Stimulated activated CD8-positive, alpha-beta memory T cell treated with anti-CD3 and anti-CD28 coated beads, Interleukin-12 subunit alpha, Interleukin-12 subunit beta, amount 100 ng/mL, for 24 hours (primary cell): ENCODE data around the gene ELF5.

ENCODE experiments used
- DNase-seq: peaks from one replicate; pipeline ENCODE4 v3.0.0-alpha.2; 2020; ENCODE audit errors: extremely low read depth

Gene ELF5

GRCh38 chr11:34522188-34522587 is 8.6 kb upstream of the ELF5 start:
- DNase-seq = no peak

DNA sequence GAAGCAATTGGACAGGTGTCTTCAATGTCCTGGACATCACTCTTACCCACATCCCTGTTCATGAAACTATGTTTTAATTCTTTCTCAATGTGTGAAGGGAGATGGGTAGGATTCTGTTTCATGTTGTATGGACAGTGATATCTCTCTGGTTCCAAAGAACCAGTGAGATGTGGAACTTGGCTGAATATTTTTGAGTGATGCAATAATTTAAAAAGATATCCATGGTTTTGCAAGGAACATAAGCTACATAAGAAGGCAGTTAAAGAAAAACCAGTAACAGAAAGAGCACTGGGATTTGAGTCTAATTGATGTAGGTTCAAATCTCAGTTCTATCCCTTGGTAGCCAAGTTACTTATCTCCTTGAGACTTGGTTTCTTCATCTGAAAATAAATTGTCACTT is 7.7 kb upstream of the ELF5 start:
- DNase-seq = no peak

DNA sequence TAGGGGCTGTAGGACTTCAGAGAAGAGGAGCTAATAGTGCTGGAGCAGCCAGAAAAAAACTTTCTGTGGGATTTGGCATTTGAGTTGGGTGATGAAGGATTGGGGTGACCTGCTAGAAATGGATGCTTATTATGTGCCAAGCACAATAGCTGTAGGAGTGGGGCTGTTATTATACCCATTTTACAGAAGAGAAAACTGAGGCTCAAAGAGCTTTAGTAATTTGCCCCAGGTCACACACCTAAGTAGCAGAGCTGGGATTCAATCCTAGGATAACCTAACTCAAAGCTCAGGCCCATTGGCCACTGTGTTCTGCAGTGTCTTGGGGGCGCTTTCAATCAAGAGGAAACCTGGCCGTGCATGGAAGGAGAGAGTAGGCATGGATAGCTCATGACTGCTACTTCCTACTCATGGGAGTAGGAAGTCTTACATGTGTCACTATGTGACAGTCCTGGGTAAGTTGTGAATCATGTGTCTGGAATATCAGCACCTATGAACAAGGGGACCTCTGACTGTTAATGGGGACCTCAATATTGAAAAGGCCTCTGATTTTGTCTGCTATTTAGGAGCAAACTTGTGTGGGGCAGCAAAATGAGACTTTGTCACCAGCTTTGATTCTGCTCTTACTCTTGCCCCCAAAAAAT is 6.1 kb upstream of the ELF5 start:
- no peak for DNase-seq

DNA sequence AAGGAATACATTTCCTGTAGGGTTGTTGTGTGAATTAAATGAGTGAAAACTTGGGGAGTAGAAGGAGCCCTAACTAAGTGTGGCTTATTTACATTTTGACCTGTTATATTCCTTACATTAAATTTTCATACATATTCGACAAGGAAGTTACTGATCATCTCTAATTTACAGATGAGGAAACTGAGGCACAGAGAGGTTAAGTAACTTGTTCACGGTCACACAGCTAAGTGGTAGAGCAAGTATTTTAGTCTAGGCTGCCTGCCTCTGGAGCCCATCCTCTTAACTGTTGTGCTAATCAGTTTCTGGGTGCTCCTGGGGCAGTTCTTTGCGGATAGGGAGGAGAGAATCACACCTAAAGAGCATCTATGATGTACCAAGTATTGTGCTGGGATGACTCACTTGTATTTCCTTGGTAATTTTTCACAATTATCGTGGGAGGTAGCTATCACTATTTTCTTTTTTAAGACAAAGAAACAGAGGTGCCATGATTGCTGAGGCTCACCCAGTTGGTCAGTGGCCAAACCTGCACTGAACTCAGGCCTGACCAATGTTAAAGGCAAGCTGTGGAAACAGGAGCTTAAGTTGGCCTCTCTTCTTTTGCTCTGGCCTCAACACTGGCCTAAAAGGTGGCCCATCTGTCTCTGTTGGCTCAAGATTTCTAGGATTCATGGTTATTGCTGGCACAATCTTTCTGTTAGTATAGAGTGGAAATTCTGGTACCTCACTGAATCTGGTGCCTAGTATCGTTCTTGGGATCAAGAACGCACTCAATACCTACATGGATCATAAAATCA is 2.9 kb upstream of the ELF5 start:
- DNase-seq = no peak

DNA sequence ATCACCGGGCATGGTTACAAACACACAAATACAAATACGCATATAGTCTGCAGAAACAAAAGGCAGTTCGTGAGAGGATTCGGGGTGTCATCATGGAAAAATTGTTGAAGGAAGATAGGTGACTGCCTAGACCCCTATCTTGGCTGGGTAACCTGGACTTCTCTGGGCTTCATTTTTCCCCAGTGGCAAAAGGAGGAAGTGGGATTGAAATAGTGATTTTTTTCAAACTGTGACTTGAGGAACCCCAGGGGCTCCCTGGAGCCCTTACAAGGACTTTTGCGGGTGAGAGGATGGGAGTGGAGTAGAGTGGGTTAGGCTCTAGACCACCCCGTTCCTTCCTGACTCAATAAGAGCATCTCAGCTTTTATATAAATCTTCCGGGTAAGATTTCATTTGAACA is 1.0 kb upstream of the ELF5 start:
- DNase-seq = no peak

- DNase-seq = no peak
Measured at GRCh38 chr11:34512840-34513681, 533 bp downstream of the ELF5 start.

GRCh38 chr11:34510673-34511072 is 2.9 kb downstream of the ELF5 start:
- DNase-seq = no peak

- DNase-seq = no peak
Measured at GRCh38 chr11:34510218-34510617, 3.4 kb downstream of the ELF5 start.

- no peak for DNase-seq
Measured at GRCh38 chr11:34509336-34509876, 4.2 kb downstream of the ELF5 start.

GRCh38 chr11:34508524-34508923 is 5.1 kb downstream of the ELF5 start:
- DNase-seq = no peak

DNA sequence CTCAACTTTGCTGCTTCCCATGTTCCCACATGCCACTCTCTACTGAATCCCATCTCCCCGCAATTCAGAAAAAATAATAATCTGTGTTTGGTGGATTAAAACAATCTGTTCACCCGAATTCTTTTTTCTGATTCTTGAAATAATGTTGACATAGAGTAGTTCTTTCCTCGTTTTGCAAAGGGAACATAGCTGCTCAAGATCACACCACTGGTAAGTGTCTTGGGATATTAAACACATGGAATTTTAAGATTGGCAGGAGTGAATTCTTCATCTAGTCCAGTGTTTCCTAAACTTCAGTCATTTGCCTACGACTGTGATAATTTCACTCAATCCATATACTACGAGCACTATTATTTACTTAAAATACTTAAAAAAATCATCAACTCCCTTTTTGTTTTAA is 6.0 kb downstream of the ELF5 start:
- no peak for DNase-seq

DNA sequence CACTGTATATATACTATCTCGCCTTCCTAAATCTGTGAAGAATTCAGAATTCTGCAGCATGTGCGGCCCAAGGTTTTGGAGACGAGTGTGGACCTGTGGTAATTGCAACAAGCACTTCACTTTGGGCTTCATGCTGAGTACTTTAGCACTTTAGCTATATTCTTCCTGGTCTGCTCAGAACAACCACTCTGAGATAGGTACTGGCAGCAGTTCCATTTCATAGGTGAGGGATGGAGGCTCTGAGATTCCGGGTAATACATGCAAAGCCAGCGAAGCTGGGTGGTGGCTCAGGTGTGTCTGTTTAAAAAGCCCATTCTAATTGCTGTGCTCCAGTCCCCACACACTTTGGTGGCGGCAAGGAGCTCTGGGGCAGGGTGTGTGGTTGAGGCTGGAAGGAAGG is 6.4 kb downstream of the ELF5 start:
- DNase-seq = no peak

DNA sequence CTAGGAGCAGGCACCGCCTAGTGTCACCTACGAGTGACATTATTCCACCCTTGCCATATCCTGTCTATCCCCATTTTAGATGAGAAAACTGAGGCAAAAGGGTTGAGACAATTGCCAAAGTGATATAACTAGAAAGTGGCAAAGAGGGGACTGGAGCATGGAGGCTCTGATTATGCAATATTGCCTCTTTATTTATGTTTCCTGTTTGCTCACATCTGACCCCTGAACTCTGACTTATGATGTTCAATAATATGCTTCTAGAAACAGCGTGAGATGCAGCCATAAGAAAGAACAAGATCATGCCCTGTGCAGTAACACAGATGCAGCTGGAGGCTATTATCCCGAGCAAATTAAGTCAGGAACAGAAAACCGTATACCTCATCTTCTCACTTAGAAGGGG is 7.7 kb downstream of the ELF5 start:
- DNase-seq = no peak

DNA sequence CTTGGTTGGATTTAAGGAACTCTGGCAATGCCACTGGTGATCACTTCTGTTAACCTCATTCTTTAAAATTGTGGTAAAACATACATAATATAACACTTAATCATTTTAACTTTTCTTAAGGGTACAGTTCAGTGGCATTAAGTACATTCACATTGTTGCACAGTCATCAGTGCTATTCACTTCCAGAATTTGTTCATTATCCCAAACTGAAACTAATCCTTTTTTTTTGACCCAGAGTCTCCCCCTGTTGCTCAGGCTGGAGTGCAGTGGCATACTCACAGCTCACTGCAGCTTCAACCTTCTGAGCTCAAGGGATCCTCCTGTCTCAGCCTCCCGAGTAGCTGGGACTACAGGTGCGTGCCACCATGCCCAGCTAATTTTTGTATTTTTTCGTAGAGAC is 10.6 kb downstream of the ELF5 start:
- no peak for DNase-seq

DNA sequence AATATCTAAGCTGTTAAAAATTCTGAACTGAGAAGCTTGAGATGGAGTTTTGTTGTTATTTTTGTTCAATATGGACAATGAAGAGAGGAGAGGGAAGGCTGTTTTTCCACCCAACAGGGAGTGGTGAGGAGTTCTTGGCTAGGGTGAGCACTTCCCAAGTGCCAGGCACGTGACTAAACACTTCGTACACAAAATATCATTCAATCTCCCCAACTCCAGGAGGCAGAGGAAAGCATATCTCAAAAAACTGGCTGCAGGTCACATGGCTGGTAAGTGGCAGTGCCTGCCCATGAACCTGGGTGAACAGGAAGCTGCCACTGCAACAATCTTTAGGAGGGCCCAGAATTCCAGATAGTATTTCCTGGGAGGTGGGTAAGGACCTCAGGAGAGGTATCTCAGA is 11.6 kb downstream of the ELF5 start:
- DNase-seq = no peak

GRCh38 chr11:34501500-34501899 is 12.1 kb downstream of the ELF5 start:
- no peak for DNase-seq

DNA sequence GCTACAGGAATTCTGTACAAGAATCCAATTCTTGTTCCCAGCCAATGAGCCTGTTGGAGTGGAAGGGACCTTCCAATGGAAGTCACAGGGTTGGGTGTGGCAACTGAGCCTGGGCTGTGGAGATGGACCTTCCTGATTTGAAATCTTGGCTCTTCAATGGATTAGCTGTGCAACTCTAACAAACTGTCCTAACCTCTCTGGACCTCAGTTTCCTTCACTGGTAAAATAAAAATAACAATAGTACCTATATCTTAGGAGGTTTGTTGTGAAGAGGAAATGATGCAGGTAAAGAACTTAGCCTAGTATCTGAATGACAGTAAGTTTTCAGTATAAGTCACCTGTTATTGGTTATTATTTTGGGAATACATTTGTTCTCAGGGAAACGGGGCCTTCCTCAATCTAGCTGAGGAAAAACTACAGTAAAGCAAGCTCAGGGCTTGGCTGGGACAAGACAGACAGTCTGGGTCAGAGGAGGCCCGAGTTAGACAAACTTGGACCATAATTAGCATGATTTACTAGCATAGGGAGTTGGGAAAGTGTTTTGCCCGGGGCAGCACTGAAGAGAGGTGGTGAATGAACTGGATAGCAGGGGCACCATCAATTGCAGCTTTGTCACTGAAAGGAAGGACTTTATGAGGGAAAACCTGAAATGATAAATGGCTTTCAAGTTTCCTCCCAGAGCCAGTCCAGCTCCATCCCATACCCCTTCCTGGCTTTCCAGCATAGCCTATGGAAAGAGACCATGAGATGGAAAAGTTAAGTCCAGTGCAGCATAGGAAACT is 13.7 kb downstream of the ELF5 start:
- no peak for DNase-seq

DNA sequence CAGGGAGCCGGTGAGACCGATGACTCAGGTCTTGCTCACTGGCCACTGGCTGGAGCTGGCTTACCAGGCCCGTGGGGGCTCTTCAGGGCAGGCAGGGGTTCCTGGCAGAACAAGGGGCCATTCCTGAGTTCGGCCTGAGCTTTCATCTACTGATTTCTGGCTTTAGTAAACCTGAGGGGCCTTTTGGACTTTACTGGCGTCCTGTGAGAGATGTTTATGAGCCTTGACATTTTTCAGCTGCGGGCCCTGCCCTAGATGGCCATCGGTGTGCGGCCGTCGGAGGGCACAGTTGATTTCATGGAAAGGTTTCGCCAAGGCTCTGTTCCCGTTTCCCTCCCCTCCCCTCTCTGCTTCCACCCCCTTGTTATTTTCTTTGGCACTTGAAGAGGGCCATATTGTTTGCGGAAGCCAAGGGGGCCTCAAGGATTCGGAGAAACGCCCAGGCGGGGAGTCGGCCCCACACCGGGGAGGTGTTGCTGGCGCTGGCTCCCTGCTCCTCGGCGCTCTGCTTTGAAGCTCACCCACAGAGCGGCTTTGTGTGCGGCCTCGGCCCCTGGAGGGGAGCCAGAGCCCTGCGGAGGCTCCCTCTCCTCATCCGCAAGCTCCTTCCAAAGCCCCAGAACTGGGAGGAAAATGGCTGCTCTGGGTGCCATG is 17.7 kb downstream of the ELF5 start:
- DNase-seq = no peak

DNA sequence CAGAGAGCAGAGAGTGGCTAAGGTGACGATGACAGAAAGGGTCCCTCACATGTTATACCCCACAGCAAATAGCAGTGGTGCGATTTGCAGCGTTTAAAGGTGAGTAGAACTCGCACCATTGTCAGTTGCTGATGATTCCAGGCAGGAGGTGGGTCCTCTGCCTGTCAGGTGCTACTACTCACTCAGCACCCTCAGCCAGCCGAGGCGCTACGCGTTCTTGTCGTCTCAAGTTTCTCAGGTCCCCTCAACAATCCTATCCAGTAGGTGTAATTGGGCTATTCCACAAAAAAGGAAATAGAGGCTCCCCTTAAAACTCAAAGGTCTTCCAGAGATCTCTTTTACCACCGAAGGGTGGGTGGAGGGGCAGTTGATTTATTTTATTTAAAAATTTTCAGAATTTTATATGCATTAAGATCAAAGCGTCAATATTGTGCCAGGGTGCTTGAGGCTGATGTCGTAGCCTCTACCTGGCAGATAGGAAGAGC is 18.3 kb downstream of the ELF5 start:
- no peak for DNase-seq

DNA sequence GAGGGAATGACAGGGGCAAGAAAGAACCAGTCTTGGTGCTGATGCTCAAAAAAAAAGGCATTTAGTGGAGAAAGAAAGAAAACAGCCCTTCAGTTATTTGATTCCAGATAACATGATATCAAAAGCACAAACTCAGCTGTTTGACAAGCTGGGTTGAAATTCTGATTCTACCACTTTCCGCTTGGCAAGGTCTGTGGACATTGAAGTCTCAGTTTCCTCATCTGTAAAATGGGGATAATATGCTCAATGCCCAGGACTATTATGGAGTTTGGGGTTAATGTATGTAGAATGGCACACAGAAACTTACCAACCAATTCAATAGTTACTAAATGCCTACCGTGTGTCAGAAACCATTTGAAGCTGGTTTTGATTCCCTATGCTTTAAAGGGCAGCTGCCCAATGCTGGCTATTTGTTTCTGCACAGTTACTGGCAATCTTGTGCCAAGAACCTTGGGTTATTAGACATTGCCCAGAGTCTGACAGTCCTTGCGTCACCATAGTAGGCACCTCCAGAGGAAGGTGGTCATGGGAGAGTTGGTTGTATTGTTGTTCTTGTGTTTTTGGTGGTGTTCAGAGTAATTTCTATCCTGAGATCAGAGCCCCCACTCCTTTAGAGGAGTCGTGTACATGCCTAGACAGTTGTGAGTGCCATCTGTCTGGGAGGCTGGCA is 19.5 kb downstream of the ELF5 start:
- DNase-seq = no peak
